CD4-positive, alpha-beta memory T cell (primary cell): ENCODE data around the gene MPV17L2. TPM values are rescaled to one million over a fixed set of nuclear protein-coding genes. Genes with fewer than 3 reads are reported as not detected.

Source experiments
- CTCF ChIA-PET: fragments of 350-600 bp; sonication (Branson Sonifier 250); formaldehyde crosslinking; loops from one replicate; lab custom pipeline; 2021; ENCODE audit warnings: inconsistent platforms; ENCODE audit not compliant: partially characterized antibody; lab: Charles Lee
- POLR2A ChIA-PET: fragments of 350-600 bp; sonication (Branson Sonifier 250); formaldehyde crosslinking; loops from one replicate; lab custom pipeline; 2021; ENCODE audit not compliant: partially characterized antibody; lab: Charles Lee
- DNase-seq, 5 donors: peaks; one replicate each; pipeline versions ENCODE4 v3.0.0 to v3.0.0-alpha.2; 2020 to 2022; ENCODE audit warnings: mixed read lengths in 1 of 5
- H3K27ac ChIP-seq: one replicate; pipeline ENCODE4 v1.7.0; 2013; ENCODE audit warnings: low read depth, low read length
- H3K27me3 ChIP-seq: 2 replicates; pipeline ENCODE4 v1.7.0; 2013; ENCODE audit warnings: mild to moderate bottlenecking, low read length, moderate library complexity; ENCODE audit not compliant: insufficient read depth
- H3K36me3 ChIP-seq: 2 replicates; pipeline ENCODE4 v1.7.0; 2013; ENCODE audit warnings: mild to moderate bottlenecking, low read length, moderate library complexity; ENCODE audit not compliant: insufficient read depth
- H3K4me1 ChIP-seq: 2 replicates; pipeline ENCODE4 v1.7.0; 2013; ENCODE audit warnings: mild to moderate bottlenecking, low read length, moderate library complexity; ENCODE audit not compliant: insufficient read depth
- H3K4me3 ChIP-seq, 2 donors: one replicate each; pipeline ENCODE4 v1.7.0; 2013; ENCODE audit warnings: low read length in 2 of 2, mild to moderate bottlenecking in 1 of 2
- H3K9me3 ChIP-seq, 2 donors: one replicate each; pipeline ENCODE4 v1.7.0; 2013; ENCODE audit warnings: low read length in 2 of 2, control low read depth in 1 of 2; ENCODE audit not compliant: control insufficient read depth in 1 of 2
- H3K27ac Mint-ChIP-seq, 7 donors: one replicate each; pipeline ENCODE4 v1.8.0; 2020 to 2021; ENCODE audit warnings: mixed read lengths in 7 of 7, mild to moderate bottlenecking in 6 of 7, inconsistent platforms in 3 of 7, moderate library complexity in 3 of 7
- H3K27me3 Mint-ChIP-seq, 2 donors: one replicate each; pipeline ENCODE4 v1.8.0; 2020 to 2021; ENCODE audit warnings: mixed read lengths in 2 of 2
- H3K36me3 Mint-ChIP-seq, 2 donors: one replicate each; pipeline ENCODE4 v1.8.0; 2020 to 2021; ENCODE audit warnings: mixed read lengths in 2 of 2, inconsistent platforms in 1 of 2, mild to moderate bottlenecking in 1 of 2
- H3K4me1 Mint-ChIP-seq, 4 donors: one replicate each; pipeline ENCODE4 v1.8.0; 2020 to 2021; ENCODE audit warnings: mixed read lengths in 4 of 4, mild to moderate bottlenecking in 1 of 4
- H3K4me3 Mint-ChIP-seq, 8 donors: one replicate each; pipeline ENCODE4 v1.8.0; 2020 to 2021; ENCODE audit warnings: mixed read lengths in 8 of 8, mild to moderate bottlenecking in 7 of 8, moderate library complexity in 6 of 8, inconsistent platforms in 3 of 8
- H3K9me3 Mint-ChIP-seq, 8 donors: one replicate each; pipeline ENCODE4 v1.8.0; 2020 to 2021; ENCODE audit warnings: mixed read lengths in 8 of 8, mild to moderate bottlenecking in 5 of 8, inconsistent platforms in 3 of 8, moderate library complexity in 1 of 8
- intact Hi-C: fragments of 100-400 bp; cut with micrococcal nuclease; formaldehyde crosslinking; loops from one replicate; pipeline ENCODE4 v1.15.1; 2023
- polyA plus RNA-seq, 2 donors: library from polyadenylated mRNA; unstranded; fragments of 300-500 nt; fragmentation: Illumina TruSeq; gene quantifications; one replicate each; pipeline ENCODE4 v1.2.3, GENCODE V29; 2021
- total RNA-seq, 2 experiments: library from RNA; stranded (reverse); gene quantifications; one replicate each; pipeline ENCODE4 v1.2.3, GENCODE V29; 2021

Gene MPV17L2
- total and polyA plus RNA-seq, 4 experiments from 2014 or later = 7.6 to 13.7 (median 9.1) TPM

DNA sequence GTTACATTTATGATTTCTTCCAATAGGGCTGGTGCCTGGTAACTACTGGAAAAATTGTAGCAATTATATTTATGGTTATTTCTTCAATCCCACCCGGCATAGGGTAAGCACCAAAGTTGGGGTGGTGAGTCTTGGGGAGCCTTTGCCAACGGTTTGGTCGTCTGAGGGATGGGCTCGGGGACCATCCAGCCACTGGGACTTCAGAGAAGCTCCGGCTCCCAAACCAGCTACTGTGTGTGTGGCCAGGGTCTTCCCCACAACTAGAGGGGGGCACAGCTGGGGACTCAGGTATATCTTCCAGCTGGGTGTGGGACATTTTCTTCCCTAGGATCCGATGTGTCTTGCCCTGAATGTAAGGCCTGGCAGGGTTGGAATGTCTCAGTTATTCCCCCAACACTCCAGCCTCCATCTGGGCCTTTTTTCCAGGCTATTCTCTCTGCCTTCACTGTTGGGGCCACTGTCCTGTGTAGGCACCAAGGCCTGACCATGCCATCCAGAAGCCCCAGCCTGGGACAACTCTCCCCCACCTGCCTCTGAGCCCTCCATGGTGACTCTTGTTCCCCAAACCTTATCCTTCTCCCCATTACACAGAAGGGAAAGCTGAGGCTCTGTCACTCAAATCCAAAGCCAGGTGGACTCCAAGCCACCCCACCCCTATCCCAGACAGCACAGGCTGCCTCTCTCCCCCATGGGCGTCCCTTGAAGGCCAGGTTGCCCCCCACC, 20.5 kb upstream of the MPV17L2 start:
- ChIA-PET CTCF (interaction anchor here (1.3 to 3.1 kb wide), 2 partner anchors 9 to 60 kb away, joined by 3 to 20 read pairs; no protein-coding TSS in a partner anchor), POLR2A (no interaction called here)
- Mint-ChIP-seq H3K9me3 (no peaks in the 10 kb centered on the region), H3K36me3 (peaks cover 12 to 16% of the 10 kb centered on the region in 2 donors), H3K27me3 (no peaks in the 10 kb centered on the region), H3K4me1 (peaks cover 5 to 24% (median 13%) of the 10 kb centered on the region in 4 donors), H3K4me3 (peak overlapping the region in 6 of 8 donors; percentile 22 to 93 (median 67)), H3K27ac (peak overlapping the region in 6 of 7 donors; percentile 52 to 81 (median 66))
- intact Hi-C loops = loop anchor here (2.0 kb wide), 1 partner anchor 20 kb away; the partner anchor contains the start of gene MPV17L2
- H3K9me3 ChIP-seq = no peaks in the 10 kb centered on the region
- H3K27me3 ChIP-seq = no peaks in the 10 kb centered on the region
- no peak overlapping the region for H3K4me3 ChIP-seq
- H3K4me1 ChIP-seq = peaks cover 18% of the 10 kb centered on the region
- peak overlapping the region; percentile 62 for H3K27ac ChIP-seq
- no peak for DNase-seq
- H3K36me3 ChIP-seq = no peaks in the 10 kb centered on the region

DNA sequence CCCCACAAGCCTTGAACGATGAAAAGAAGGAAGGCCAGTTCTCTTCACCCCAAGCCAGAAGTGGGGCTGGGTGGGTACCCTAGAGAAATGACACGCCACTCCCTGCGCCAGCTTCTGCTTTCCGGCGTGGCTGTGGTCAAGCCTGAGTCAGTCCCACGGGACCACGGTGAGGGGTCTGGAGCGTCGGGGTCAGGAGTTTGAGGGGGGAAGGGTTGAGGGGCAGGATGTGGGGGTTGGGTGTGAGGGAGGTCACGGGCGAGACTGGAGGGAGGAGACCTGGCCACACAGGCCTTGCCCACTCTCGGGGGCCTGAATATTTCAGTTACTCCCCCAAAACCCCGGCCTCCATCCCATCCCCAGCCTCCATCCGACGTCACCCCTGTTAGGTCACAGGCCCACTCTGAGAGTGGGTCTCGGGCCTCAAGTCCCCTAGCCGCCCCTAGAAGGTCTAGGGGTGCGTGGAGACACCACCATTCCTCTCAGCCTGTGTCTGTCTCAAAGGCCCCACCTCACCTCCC, 19.9 kb upstream of the MPV17L2 start:
- Histone ChIP-seq H3K27me3 (no peaks in the 10 kb centered on the region), H3K9me3 (no peaks in the 10 kb centered on the region), H3K4me3 (peak overlapping the region in 1 of 2 donors; percentile 77), H3K36me3 (no peaks in the 10 kb centered on the region), H3K27ac (peak overlapping the region; percentile 62), H3K4me1 (peaks cover 18% of the 10 kb centered on the region)
- H3K4me1 Mint-ChIP-seq = peaks cover 4 to 21% (median 11%) of the 10 kb centered on the region in 4 donors
- no peak for DNase-seq
- CTCF ChIA-PET = interaction anchor here (1.3 to 3.1 kb wide), 2 partner anchors 9 to 60 kb away, joined by 3 to 20 read pairs; no protein-coding TSS in a partner anchor
- no peaks in the 10 kb centered on the region for H3K27me3 Mint-ChIP-seq
- POLR2A ChIA-PET = no interaction called here
- peak overlapping the region in 5 of 7 donors; percentile 52 to 87 (median 84) for H3K27ac Mint-ChIP-seq
- peak overlapping the region; percentile 22 to 96 (median 90) for H3K4me3 Mint-ChIP-seq
- H3K36me3 Mint-ChIP-seq = peaks cover 7 to 12% of the 10 kb centered on the region in 2 donors
- intact Hi-C loops = loop anchor here (2.0 kb wide), 1 partner anchor 20 kb away; the partner anchor contains the start of gene MPV17L2
- no peaks in the 10 kb centered on the region for H3K9me3 Mint-ChIP-seq

DNA sequence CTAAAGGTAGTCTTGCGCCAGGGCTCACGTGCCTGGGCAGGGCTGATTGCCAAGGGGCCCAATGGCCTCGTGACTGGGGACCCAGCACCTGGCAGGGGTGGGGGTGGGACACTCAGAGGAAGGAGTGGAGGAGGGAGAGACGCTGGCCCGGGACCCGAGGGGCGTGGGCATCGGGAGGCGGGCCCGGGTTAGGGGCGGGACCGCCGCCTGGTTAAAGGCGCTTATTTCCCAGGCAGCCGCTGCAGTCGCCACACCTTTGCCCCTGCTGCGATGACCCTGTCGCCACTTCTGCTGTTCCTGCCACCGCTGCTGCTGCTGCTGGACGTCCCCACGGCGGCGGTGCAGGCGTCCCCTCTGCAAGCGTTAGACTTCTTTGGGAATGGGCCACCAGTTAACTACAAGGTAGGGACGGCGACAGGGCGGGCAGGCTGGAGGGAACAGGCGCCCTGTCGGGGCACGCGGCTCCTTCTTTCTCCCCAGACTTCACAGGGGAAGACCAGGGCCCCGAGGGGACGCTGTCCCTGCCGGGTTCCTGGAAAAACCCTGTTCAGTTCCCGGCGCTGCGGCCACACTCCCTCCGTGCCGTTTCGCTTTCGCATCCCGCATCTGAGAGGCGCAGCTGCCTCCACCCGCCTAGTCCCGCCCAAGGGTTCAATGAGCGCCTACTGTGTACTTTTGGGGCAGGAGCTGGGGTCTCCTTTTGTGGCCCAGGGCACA, 19.3 kb upstream of the MPV17L2 start, which contains the start of gene IFI30:
IFI30 (plus strand) TSS at position 242 of the 717 bp plus-strand sequence; CDS start at position 271, 29 bp downstream.
- Mint-ChIP-seq H3K27me3 (no peaks in the 10 kb centered on the region), H3K9me3 (no peaks in the 10 kb centered on the region), H3K4me3 (peak within 1 kb of the TSS; percentile 88 to 96 (median 91)), H3K4me1 (peaks cover 3 to 20% (median 9%) of the 10 kb centered on the region in 4 donors), H3K27ac (peak within 1 kb of the TSS; percentile 64 to 93 (median 85)), H3K36me3 (peaks cover 5 to 9% of the 10 kb centered on the region in 2 donors)
- Histone ChIP-seq H3K27me3 (no peaks in the 10 kb centered on the region), H3K9me3 (no peaks in the 10 kb centered on the region), H3K36me3 (no peaks in the 10 kb centered on the region), H3K4me1 (peaks cover 18% of the 10 kb centered on the region), H3K27ac (peak within 1 kb of the TSS; percentile 62), H3K4me3 (peak within 1 kb of the TSS; percentile 73 to 77)
- ChIA-PET POLR2A (interaction anchor here (0.6 to 1.6 kb wide), 9 partner anchors 10 to 463 kb away, joined by 3 to 10 read pairs (median 3); partner anchors contain the start of genes IL12RB1, JUND and MPV17L2), CTCF (interaction anchor here (0.8 to 1.5 kb wide), 4 partner anchors 21 to 82 kb away, joined by 3 to 6 read pairs (median 4); partner anchors contain the start of gene PIK3R2)
- peak; percentile 45 to 56 (median 51) for DNase-seq
- intact Hi-C loops = loop anchor here (2.0 kb wide), 2 partner anchors 19 to 21 kb away; partner anchors contain the start of genes MPV17L2 and PIK3R2

DNA sequence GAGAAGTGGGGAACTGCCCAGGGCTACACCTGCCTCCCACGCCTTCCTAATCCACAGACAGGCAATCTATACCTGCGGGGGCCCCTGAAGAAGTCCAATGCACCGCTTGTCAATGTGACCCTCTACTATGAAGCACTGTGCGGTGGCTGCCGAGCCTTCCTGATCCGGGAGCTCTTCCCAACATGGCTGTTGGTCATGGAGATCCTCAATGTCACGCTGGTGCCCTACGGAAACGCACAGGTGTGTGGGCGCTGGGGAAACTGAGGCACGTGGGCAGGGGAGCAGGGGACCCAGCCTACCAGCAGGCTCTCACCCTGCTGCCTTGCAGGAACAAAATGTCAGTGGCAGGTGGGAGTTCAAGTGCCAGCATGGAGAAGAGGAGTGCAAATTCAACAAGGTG, 18.0 kb upstream of the MPV17L2 start:
- Mint-ChIP-seq H3K27me3 (no peaks in the 10 kb centered on the region), H3K4me3 (peak overlapping the region in 6 of 8 donors; percentile 10 to 93 (median 34)), H3K9me3 (no peaks in the 10 kb centered on the region), H3K36me3 (peaks cover 5 to 7% of the 10 kb centered on the region in 2 donors), H3K4me1 (peaks cover 3 to 20% (median 9%) of the 10 kb centered on the region in 4 donors), H3K27ac (peak overlapping the region in 1 of 7 donors; percentile 76)
- Histone ChIP-seq H3K4me3 (no peak overlapping the region), H3K27me3 (no peaks in the 10 kb centered on the region), H3K9me3 (no peaks in the 10 kb centered on the region), H3K36me3 (no peaks in the 10 kb centered on the region), H3K4me1 (peaks cover 18% of the 10 kb centered on the region), H3K27ac (no peak overlapping the region)
- intact Hi-C loops = loop anchor here (2.0 kb wide), 1 partner anchor 22 kb away; the partner anchor contains the start of gene PIK3R2
- ChIA-PET POLR2A (interaction anchor here (1.0 to 1.6 kb wide), 5 partner anchors 11 to 105 kb away, joined by 3 to 8 read pairs (median 4); partner anchors contain the start of gene IL12RB1), CTCF (interaction anchor here (0.8 to 1.5 kb wide), 3 partner anchors 63 to 83 kb away, joined by 4 to 6 read pairs (median 4); no protein-coding TSS in a partner anchor)
- no peak for DNase-seq

DNA sequence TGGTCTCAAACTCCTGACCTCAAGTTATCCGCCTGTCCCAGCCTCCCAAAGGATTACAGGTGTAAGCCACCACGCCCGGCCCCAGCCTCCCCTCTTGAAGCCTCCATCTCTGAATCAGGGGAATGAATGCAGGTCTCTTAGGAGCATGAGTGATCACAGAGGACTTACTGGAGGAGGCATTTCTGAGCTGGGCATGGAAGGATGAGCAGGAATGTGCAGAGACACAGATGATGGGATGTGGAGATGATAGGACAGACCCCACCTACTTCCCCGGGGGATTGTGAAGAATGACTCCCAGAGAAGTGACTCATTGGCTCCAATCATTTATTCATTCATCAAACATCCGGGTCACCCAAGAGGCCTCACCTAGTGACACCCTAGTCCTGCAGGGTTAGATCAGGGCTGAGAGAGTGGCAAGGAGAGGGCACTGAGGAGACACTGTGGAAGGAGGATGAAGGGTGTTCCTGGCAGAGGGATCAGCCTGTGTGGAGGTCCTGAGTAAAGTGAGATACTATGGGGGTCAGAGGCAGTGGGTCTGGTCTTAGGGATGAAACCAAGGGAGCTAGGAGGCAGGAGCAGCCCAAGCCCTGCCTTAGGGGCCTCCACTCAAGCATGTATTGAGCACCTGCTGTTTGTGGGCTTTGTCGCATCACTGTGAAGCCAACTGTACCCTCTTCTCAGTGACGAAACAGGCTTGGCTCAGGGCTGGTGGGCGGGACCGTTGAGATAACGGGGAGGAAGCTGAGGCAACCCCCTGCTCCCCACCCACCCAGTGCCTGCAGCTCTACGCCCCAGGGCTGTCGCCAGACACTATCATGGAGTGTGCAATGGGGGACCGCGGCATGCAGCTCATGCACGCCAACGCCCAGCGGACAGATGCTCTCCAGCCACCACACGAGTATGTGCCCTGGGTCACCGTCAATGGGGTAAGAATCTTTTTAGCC, 16.4 kb upstream of the MPV17L2 start:
- Mint-ChIP-seq H3K4me1 (peaks cover 3 to 20% (median 9%) of the 10 kb centered on the region in 4 donors), H3K36me3 (peaks cover 5 to 7% of the 10 kb centered on the region in 2 donors), H3K9me3 (no peaks in the 10 kb centered on the region), H3K27me3 (no peaks in the 10 kb centered on the region), H3K27ac (no peak overlapping the region), H3K4me3 (peak overlapping the region in 1 of 8 donors; percentile 33)
- peaks cover 18% of the 10 kb centered on the region for H3K4me1 ChIP-seq
- no peak overlapping the region for H3K4me3 ChIP-seq
- ChIA-PET CTCF (interaction anchor here (1.4 to 1.6 kb wide), 2 partner anchors 26 to 65 kb away, joined by 3 to 4 read pairs; no protein-coding TSS in a partner anchor), POLR2A (interaction anchor here (0.6 kb wide), 1 partner anchor 72 kb away, joined by 3 read pairs; no protein-coding TSS in a partner anchor)
- intact Hi-C loops = no loop called here
- H3K27me3 ChIP-seq = no peaks in the 10 kb centered on the region
- DNase-seq = no peak
- H3K27ac ChIP-seq = no peak overlapping the region
- no peaks in the 10 kb centered on the region for H3K9me3 ChIP-seq
- no peaks in the 10 kb centered on the region for H3K36me3 ChIP-seq

DNA sequence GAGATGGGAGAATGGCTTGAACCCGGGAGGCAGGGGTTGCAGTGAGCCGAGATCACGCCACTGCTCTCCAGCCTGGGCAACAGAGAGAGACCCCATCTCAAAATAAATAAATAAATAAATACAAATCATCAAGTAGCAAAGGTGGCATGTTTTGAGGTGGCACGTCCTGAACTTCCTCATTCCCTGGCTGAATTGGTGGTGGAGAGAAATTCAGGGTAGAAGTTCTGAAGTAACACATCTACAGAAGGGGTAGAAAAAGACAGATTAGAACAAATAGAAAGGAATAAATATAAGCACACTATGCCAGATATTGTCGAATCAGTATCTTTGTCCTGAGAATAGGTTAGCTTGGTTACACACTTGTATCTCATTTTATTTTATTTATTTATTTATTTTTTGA, 13.1 kb upstream of the MPV17L2 start:
- no peak overlapping the region for H3K27ac ChIP-seq
- H3K27ac Mint-ChIP-seq = no peak overlapping the region
- intact Hi-C loops = no loop called here
- no peaks in the 10 kb centered on the region for H3K9me3 ChIP-seq
- peaks cover 0 to 5% of the 10 kb centered on the region in 2 donors for H3K36me3 Mint-ChIP-seq
- no peak overlapping the region for H3K4me3 Mint-ChIP-seq
- ChIA-PET POLR2A (no interaction called here), CTCF (no interaction called here)
- H3K4me3 ChIP-seq = no peak overlapping the region
- peaks cover 4% of the 10 kb centered on the region for H3K4me1 ChIP-seq
- no peaks in the 10 kb centered on the region for H3K9me3 Mint-ChIP-seq
- no peaks in the 10 kb centered on the region for H3K27me3 Mint-ChIP-seq
- H3K27me3 ChIP-seq = no peaks in the 10 kb centered on the region
- H3K36me3 ChIP-seq = no peaks in the 10 kb centered on the region
- no peak for DNase-seq
- H3K4me1 Mint-ChIP-seq = peaks cover 0 to 6% (median 1%) of the 10 kb centered on the region in 4 donors
